Testis (tissue), 3 donors: ENCODE data around the gene RUVBL1. TPM values are rescaled to one million over a fixed set of nuclear protein-coding genes. Genes with fewer than 3 reads are reported as not detected.
A peak's percentile ranks its signal among the peaks of the same experiment; 100 is the strongest.

ENCODE experiments used
- DNase-seq: peaks from one replicate; pipeline ENCODE4 v3.0.0-alpha.2; 2019
- H3K27ac ChIP-seq, 2 donors: fragments of 200-600 bp; sonication (generic); one replicate each; pipeline ENCODE4 v1.5.1; 2019
- H3K27me3 ChIP-seq: fragments of 200-600 bp; sonication (generic); one replicate; pipeline ENCODE4 v1.5.1; 2019
- H3K36me3 ChIP-seq: fragments of 200-600 bp; sonication (generic); one replicate; pipeline ENCODE4 v1.5.1; 2017; ENCODE audit warnings: low read depth; ENCODE audit errors: missing control alignments
- H3K4me1 ChIP-seq: fragments of 200-600 bp; sonication (generic); one replicate; pipeline ENCODE4 v1.5.1; 2019
- H3K4me3 ChIP-seq, 2 donors: fragments of 200-600 bp; sonication (generic); one replicate each; pipeline ENCODE4 v1.5.1; 2017 to 2019
- H3K9me3 ChIP-seq: fragments of 200-600 bp; sonication (generic); one replicate; pipeline ENCODE4 v1.5.1; 2017
- CTCF ChIP-seq, 3 experiments: fragments of 450-650 bp in 2 of 3; fragments of 200-600 bp in 1 of 3; sonication (generic) in 1 of 3; IDR thresholded peaks; one replicate each; pipeline ENCODE4 v1.5.1; 2016 to 2019; ENCODE audit warnings: antibody characterized with exemption in 3 of 3, mild to moderate bottlenecking in 2 of 3, moderate library complexity in 1 of 3
- POLR2A ChIP-seq: fragments of 450-650 bp; IDR thresholded peaks from one replicate; pipeline ENCODE4 v1.6.1; 2017; ENCODE audit warnings: antibody characterized with exemption, mild to moderate bottlenecking, moderate library complexity
- WGBS, 2 donors: methylation state at CpG; one replicate each; pipeline ENCODE4 v1.1.5; 2018; 5-methylcytosine and 5-hydroxymethylcytosine counted together
- intact Hi-C: fragments of 100-400 bp; cut with DNase I; formaldehyde crosslinking; loops from one replicate; pipeline ENCODE4 v1.15.1; 2023; ENCODE audit warnings: low total_unique reads
- polyA plus RNA-seq: library from polyadenylated mRNA; stranded (reverse); fragments of 350-450 nt; fragmentation: Illumina TruSeq; extraction: RNeasy Lipid Tissue Mini Kit (QIAGEN cat#74804); gene quantifications from one replicate; pipeline ENCODE4 v1.2.3, GENCODE V29; 2014; ENCODE audit warnings: low read depth, low replicate concordance; ENCODE audit not compliant: insufficient read depth
- total RNA-seq, 2 donors: library from RNA; depleted of rRNA; stranded (reverse); fragments of >200 nt; gene quantifications; one replicate each; pipeline ENCODE4 v1.2.3, GENCODE V29; 2016

Gene RUVBL1
- total and polyA plus RNA-seq, 3 donors from 2014 or later, result 42.9 to 70.1 (median 52.9) TPM

- peaks cover 26% of the 10 kb centered on the region for H3K4me1 ChIP-seq
- no peak overlapping the region for H3K27ac ChIP-seq
- DNase-seq, result no peak
- WGBS, 2 donors, result 91 to 96% methylated on average over 6 to 8 of the region's 8 CpGs
- intact Hi-C loops, result loop anchor here (10.0 kb wide), 1 partner anchor 416 kb away; the partner anchor contains the start of gene GATA2
- no peaks in the 10 kb centered on the region for H3K36me3 ChIP-seq
- H3K4me3 ChIP-seq, result no peak overlapping the region
- TF ChIP-seq CTCF (IDR thresholded peaks at IDR 0.05) (no peak), POLR2A (no peak)
- H3K27me3 ChIP-seq, result no peaks in the 10 kb centered on the region
- no peaks in the 10 kb centered on the region for H3K9me3 ChIP-seq
Measured at GRCh38 chr3:128078875-128079274, 44.7 kb downstream of the RUVBL1 start.

DNA sequence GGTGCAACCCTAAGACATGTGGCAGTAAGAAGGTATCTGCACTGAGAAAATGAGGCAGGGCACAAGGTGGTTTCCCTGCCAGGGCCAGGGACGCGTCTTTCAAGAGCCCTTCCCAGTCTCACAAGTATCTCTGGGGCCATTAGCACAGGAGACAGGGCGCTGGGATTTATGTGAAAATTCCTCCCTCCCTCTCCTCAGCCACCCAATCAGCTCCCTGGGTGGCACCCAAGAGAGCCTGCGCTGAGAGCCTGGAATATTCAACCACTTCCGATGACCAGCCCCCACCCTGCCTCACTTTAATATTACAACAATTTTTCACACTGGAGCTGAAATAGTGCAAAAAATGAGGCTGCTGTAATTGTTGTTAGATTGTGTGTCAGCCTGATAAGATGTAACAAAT lies 45.3 kb downstream of the RUVBL1 start:
- WGBS, 2 donors, result 72 to 78% methylated on average over 5 of the region's 5 CpGs
- DNase-seq, result no peak
- no peak for TF ChIP-seq CTCF (IDR thresholded peaks at IDR 0.05)
- no peak for TF ChIP-seq POLR2A
- Histone ChIP-seq H3K36me3 (no peaks in the 10 kb centered on the region), H3K4me3 (no peak overlapping the region), H3K27me3 (no peaks in the 10 kb centered on the region), H3K27ac (no peak overlapping the region), H3K9me3 (no peaks in the 10 kb centered on the region), H3K4me1 (peaks cover 20% of the 10 kb centered on the region)
- intact Hi-C loops, result loop anchor here (10.0 kb wide), 1 partner anchor 416 kb away; the partner anchor contains the start of gene GATA2

DNA sequence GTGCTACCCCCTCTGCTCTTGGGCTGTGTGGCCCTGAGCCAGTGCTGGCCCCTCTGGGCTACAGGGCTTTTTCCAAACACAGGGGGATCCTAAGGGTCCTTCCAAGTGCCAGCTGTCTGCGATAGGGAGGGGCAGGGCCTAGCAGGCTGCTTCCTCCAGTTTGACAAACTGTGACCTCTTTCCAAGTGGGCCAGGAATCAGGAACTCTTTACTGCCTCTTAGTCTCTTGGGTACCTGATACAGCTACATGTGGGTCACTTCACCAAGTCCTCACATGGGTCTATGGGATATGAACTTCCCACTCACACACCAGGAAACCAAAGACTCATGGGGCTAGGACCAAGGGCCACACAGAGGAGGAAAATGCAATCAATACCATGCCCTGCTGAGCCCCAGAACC lies 45.9 kb downstream of the RUVBL1 start:
- WGBS, 2 donors, result 75% methylated on average over 1 of the region's 1 CpG; no CpG with 5 or more reads in 1 of the 2 donors
- intact Hi-C loops, result loop anchor here (10.0 kb wide), 1 partner anchor 417 kb away; the partner anchor contains the start of gene GATA2
- no peaks in the 10 kb centered on the region for H3K9me3 ChIP-seq
- H3K27me3 ChIP-seq, result no peaks in the 10 kb centered on the region
- H3K27ac ChIP-seq, result no peak overlapping the region
- no peak overlapping the region for H3K4me3 ChIP-seq
- peaks cover 14% of the 10 kb centered on the region for H3K4me1 ChIP-seq
- no peak for DNase-seq
- H3K36me3 ChIP-seq, result no peaks in the 10 kb centered on the region
- TF ChIP-seq POLR2A, result no peak
- no peak for TF ChIP-seq CTCF (IDR thresholded peaks at IDR 0.05)

DNA sequence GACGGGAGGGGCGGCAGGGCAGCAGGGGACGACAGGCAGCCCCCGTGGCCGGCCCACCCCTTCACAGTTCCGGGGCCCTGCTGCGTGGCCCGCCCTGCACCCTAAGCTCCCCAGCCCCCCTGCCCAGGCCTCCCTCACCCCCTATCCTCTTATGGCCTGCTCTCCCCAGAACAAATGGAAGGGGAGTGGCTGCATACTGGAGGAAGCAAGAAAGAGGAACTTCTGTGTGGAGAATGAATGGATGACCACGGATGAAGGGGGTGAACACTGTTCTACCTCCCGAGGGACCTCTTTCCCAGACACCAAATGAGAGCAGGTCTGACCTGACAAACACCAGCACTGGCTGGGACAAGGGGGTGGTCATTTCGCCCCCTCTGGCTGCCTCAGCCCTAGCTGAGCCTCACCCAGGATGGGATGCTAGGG lies 46.4 kb downstream of the RUVBL1 start:
- Histone ChIP-seq H3K27me3 (no peaks in the 10 kb centered on the region), H3K4me1 (peaks cover 11% of the 10 kb centered on the region), H3K36me3 (no peaks in the 10 kb centered on the region), H3K9me3 (no peaks in the 10 kb centered on the region), H3K27ac (no peak overlapping the region), H3K4me3 (peak overlapping the region in 1 of 2 donors; percentile 6)
- 51 to 56% methylated on average over 7 to 11 of the region's 11 CpGs for WGBS, 2 donors
- intact Hi-C loops, result loop anchor here (10.0 kb wide), 1 partner anchor 418 kb away; the partner anchor contains the start of gene GATA2
- TF ChIP-seq CTCF (IDR thresholded peaks at IDR 0.05), result no peak
- no peak for TF ChIP-seq POLR2A
- DNase-seq, result no peak
